ENCODE measurements around the gene CEACAM5. TPM values are rescaled to one million over a fixed set of nuclear protein-coding genes. Genes with fewer than 3 reads are reported as not detected.

Gene CEACAM5
- total RNA-seq, 2 experiments from 2014 or later = not detected

DNA sequence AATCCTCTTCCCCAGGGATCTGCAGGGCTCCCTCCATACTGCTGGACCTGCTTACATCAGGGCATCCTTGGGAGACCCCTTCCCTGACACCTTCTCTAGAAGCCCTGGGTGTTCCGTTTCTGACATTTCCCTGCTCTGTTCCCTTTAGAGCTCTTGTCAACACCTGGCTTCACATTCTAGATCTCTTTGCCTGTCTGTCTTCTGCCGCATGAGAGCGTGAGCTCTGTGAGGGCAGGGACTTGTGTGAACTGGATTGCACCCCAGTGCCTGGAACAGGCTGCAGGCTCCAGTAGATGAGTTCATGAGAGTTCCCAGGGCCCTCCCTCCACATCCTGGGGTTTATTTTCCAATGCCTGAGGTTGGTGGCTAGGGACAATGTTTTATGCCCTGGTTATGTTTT is 21.0 kb upstream of the CEACAM5 start:
- H3K4me1 ChIP-seq (ENCODE audit: insufficient read depth, low read length, poor library complexity, severe bottlenecking) = no peaks in the 10 kb centered on the region
- ChIA-PET POLR2A (no interaction called here), CTCF (ENCODE audit: unreplicated experiment) (interaction anchor here (0.6 kb wide), 1 partner anchor 1895 kb away, joined by 4 read pairs; no protein-coding TSS in a partner anchor)
- BruUV-seq (replicated peaks) = no TSS peak
- H3K9me3 ChIP-seq (ENCODE audit: low read length) = 0 out of 2 replicates have a peak, but pooled peaks cover under 1% of the 10 kb centered on the region
- no peaks in the 10 kb centered on the region for H3K9me2 ChIP-seq (ENCODE audit: insufficient read depth, low read length)
- TF ChIP-seq, protein P1, sequence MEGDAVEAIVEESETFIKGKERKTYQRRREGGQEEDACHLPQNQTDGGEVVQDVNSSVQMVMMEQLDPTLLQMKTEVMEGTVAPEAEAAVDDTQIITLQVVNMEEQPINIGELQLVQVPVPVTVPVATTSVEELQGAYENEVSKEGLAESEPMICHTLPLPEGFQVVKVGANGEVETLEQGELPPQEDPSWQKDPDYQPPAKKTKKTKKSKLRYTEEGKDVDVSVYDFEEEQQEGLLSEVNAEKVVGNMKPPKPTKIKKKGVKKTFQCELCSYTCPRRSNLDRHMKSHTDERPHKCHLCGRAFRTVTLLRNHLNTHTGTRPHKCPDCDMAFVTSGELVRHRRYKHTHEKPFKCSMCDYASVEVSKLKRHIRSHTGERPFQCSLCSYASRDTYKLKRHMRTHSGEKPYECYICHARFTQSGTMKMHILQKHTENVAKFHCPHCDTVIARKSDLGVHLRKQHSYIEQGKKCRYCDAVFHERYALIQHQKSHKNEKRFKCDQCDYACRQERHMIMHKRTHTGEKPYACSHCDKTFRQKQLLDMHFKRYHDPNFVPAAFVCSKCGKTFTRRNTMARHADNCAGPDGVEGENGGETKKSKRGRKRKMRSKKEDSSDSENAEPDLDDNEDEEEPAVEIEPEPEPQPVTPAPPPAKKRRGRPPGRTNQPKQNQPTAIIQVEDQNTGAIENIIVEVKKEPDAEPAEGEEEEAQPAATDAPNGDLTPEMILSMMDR (conservative IDR thresholded peaks at IDR 0.05; ENCODE audit: low read length) = no peak
- TF ChIP-seq EZH2phosphoT487 (IDR thresholded peaks at IDR 0.05; ENCODE audit: borderline replicate concordance, low read depth, low read length) = no peak
- no peak overlapping the region for H2AFZ ChIP-seq (ENCODE audit: low read length)
- no peaks in the 10 kb centered on the region for H3K79me2 ChIP-seq (ENCODE audit: insufficient read depth, low read depth, low read length)
- H3K27ac ChIP-seq (ENCODE audit: low read depth, low read length, poor library complexity, severe bottlenecking) = no peak overlapping the region
- no peaks in the 10 kb centered on the region for H3K36me3 ChIP-seq (ENCODE audit: insufficient read depth, low read length)
- intact Hi-C loops (cut with micrococcal nuclease; ENCODE audit: unreplicated experiment) = no loop called here
- no peaks in the 10 kb centered on the region for H4K20me1 ChIP-seq (ENCODE audit: insufficient read depth, low read length)
- H3K4me3 ChIP-seq (ENCODE audit: low read depth, low read length, poor library complexity, severe bottlenecking) = no peak overlapping the region
- H3K4me2 ChIP-seq (ENCODE audit: low read length) = no peak overlapping the region
- DNase-seq (ENCODE audit: low spot score) = no peak

DNA sequence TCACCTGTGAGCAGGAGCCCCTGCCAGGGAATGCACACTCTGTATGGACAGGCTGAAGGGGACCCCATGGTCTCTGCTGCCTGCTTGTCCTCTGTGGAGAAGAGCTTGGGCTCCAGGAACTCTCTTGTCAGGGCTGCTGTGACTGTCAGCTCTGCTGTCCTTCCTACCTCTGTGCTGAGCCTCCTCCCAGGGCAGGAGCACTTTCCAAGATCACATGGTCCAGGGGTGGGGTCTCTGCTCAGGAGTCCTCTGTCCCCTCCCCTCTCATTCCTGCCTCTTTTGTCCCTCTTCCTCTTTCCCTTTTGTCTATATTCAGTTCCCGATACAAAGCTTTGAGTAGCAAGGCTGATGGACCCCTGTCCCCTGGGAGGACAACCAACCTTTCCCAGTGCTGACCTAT is 20.3 kb upstream of the CEACAM5 start, which contains the start of gene CEACAM7:
TSS of gene CEACAM7 (minus strand) at position 173 of the 400 bp plus-strand sequence. CDS start at position 68, 105 bp downstream.
- Histone ChIP-seq H2AFZ (ENCODE audit: low read length) (no peak within 1 kb of the TSS), H3K27ac (ENCODE audit: low read depth, low read length, poor library complexity, severe bottlenecking) (no peak within 1 kb of the TSS), H3K36me3 (ENCODE audit: insufficient read depth, low read length) (no peaks in the 10 kb centered on the region), H3K4me1 (ENCODE audit: insufficient read depth, low read length, poor library complexity, severe bottlenecking) (no peaks in the 10 kb centered on the region), H4K20me1 (ENCODE audit: insufficient read depth, low read length) (no peaks in the 10 kb centered on the region), H3K4me2 (ENCODE audit: low read length) (no peak within 1 kb of the TSS), H3K9me3 (ENCODE audit: low read length) (0 out of 2 replicates have a peak, but pooled peaks cover 4% of the 10 kb centered on the region), H3K79me2 (ENCODE audit: insufficient read depth, low read depth, low read length) (no peaks in the 10 kb centered on the region), H3K4me3 (ENCODE audit: low read depth, low read length, poor library complexity, severe bottlenecking) (no peak within 1 kb of the TSS), H3K9me2 (ENCODE audit: insufficient read depth, low read length) (no peaks in the 10 kb centered on the region)
- no TSS peak for BruUV-seq (replicated peaks)
- intact Hi-C loops (cut with micrococcal nuclease; ENCODE audit: unreplicated experiment) = no loop called here
- no peak for TF ChIP-seq EZH2phosphoT487 (IDR thresholded peaks at IDR 0.05; ENCODE audit: borderline replicate concordance, low read depth, low read length)
- TF ChIP-seq, protein P1 (conservative IDR thresholded peaks at IDR 0.05; ENCODE audit: low read length) = no peak
- ChIA-PET POLR2A (no interaction called here), CTCF (ENCODE audit: unreplicated experiment) (no interaction called here)
- no peak for DNase-seq (ENCODE audit: low spot score)

DNA sequence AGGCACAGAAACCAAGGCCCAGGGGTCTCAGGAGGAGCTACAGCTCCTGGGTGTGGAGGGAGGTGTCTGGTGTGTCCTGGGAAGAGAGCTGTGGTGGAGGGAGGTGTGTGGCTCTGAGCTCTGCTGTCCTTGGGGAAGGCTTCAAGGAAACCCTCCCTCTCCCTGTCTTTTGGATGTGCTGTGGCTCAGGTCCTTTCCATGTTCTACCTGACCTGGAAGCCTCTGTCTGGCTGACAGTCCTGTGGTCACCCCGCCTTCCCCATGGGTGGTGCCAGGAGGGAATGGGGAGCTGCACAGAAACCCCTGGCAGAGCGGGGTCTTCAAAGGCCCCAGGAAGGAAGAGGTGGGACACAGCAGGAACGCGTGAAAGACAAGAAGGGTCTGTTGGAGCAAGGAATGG is 19.7 kb upstream of the CEACAM5 start:
- Histone ChIP-seq H3K4me1 (ENCODE audit: insufficient read depth, low read length, poor library complexity, severe bottlenecking) (no peaks in the 10 kb centered on the region), H3K4me3 (ENCODE audit: low read depth, low read length, poor library complexity, severe bottlenecking) (no peak overlapping the region), H3K36me3 (ENCODE audit: insufficient read depth, low read length) (no peaks in the 10 kb centered on the region), H3K9me3 (ENCODE audit: low read length) (0 out of 2 replicates have a peak, but pooled peaks cover 4% of the 10 kb centered on the region), H3K4me2 (ENCODE audit: low read length) (no peak overlapping the region), H3K79me2 (ENCODE audit: insufficient read depth, low read depth, low read length) (no peaks in the 10 kb centered on the region), H3K9me2 (ENCODE audit: insufficient read depth, low read length) (no peaks in the 10 kb centered on the region), H4K20me1 (ENCODE audit: insufficient read depth, low read length) (no peaks in the 10 kb centered on the region), H3K27ac (ENCODE audit: low read depth, low read length, poor library complexity, severe bottlenecking) (no peak overlapping the region), H2AFZ (ENCODE audit: low read length) (no peak overlapping the region)
- DNase-seq (ENCODE audit: low spot score) = no peak
- BruUV-seq (replicated peaks) = no TSS peak
- ChIA-PET CTCF (ENCODE audit: unreplicated experiment) (no interaction called here), POLR2A (no interaction called here)
- TF ChIP-seq, protein P1 (conservative IDR thresholded peaks at IDR 0.05; ENCODE audit: low read length) = no peak
- no peak for TF ChIP-seq EZH2phosphoT487 (IDR thresholded peaks at IDR 0.05; ENCODE audit: borderline replicate concordance, low read depth, low read length)
- intact Hi-C loops (cut with micrococcal nuclease; ENCODE audit: unreplicated experiment) = no loop called here

All from OCI-LY7 (cell line).